ENCODE data around the gene HSPB1.
"Not testable (repeated sequence)": the region's sequence is repeated elsewhere in the genome, so short reads cannot be mapped to it uniquely, and the experiment has no call there.

The HSPB1 gene

DNA sequence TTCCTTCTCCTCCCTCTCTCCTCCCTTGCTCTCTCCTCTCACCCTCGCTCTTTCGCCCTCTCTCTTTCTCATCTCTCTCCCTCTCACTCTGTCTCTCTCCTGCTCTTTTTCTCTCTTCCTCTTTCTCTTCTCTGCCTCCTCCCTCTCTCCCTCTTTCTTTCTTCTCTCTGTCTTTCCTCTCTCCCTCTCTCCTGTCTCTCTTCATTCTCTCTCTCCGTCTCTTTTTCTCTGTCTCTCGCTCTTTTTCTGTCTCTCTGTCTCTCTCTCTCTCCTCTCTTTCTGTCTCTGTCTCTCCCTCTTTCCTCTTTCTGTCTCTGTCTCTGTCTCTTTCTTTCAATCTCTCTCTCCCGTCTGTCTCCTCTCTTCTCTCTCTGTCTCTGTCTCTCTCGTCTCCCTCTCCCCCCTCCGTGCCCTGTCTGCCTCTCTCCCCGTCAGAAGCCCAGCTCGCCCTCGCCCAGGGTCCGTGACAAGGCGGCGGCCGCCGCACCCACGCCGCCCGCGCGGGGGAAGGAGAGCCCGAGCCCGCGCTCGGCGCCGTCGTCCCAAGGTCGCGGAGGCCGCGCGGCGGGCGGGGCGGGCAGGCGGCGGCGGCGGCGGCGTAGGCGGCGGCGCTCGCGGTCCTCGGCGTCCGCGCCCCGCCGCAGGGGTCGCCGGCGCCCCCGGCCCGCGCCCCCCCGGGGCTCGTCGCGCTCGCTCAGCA, 21.3 kb upstream of the HSPB1 start:
- in situ Hi-C loops (cut with MboI; ENCODE audit: low sequenced_read_pairs): no loop called here

DNA sequence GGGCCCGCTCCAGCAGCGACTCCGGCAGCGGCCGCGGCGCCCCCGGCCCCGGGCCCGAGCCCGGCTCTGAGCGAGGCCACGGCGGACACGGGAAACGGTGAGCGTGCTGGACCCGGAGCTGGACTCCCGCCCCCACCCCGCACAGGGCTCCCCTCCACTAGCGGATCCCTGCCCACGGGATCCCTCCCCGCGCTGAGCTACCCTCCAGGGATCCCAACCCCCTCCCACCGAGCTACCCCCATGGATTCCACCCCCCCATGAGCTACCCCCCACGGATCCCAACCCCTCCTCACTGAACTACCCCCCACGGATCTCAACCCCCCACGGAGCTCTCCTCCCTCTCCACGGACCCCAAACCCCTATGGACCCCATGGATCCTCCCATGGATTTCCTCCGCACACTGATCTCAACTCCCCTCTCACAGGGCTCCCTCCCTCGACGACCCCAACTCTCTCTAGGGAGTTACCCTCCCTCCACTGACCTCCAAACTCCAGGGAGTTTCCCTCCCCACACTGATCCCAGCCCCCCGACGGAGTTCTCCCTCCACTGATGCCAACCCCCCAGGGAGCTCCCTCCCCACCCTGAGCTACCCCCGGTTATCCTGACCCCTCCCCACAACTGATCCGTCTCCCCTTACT, 20.6 kb upstream of the HSPB1 start:
- in situ Hi-C loops (cut with MboI; ENCODE audit: low sequenced_read_pairs): no loop called here

DNA sequence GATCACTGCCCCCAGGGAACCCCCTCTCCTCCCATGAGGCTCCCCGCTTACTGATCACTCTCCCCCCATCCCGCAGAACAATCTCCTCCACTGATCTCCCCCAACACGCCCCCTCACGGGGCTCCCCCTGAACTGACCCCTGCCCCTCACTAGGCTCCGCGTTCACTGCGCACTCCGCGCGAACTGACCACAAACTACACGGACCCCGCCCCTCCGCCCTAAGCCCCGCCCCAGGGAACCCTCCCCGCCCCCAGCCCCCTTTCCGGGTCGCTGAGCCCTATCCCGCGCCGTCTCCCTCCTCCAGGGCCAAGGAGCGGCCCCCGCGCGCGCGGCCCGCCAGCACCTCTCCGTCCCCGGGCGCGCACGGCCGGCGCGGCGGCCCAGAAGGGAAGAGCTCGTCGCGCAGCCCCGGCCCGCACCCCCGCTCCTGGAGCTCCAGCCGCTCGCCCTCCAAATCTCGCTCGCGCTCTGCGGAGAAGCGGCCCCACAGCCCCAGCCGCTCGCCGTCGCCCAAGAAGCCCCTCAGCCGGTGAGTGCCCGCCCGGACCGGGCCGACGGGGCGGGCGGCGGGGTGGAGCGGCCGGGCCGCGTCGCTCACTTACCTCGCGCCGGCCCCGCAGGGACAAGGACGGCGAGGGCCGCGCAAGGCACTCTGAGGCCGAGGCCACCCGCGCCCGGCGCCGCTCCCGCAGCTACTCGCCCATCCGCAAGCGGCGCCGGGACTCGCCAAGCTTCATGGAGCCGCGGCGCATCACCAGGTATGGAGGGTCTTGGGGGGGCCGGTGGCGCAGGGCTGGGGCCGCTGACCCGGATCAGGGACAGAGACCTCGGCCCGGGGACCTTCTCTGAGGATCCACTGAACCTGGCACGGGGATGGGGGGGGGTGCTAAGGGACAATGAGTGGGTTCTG, 19.9 kb upstream of the HSPB1 start:
- in situ Hi-C loops (cut with MboI; ENCODE audit: low sequenced_read_pairs): no loop called here

DNA sequence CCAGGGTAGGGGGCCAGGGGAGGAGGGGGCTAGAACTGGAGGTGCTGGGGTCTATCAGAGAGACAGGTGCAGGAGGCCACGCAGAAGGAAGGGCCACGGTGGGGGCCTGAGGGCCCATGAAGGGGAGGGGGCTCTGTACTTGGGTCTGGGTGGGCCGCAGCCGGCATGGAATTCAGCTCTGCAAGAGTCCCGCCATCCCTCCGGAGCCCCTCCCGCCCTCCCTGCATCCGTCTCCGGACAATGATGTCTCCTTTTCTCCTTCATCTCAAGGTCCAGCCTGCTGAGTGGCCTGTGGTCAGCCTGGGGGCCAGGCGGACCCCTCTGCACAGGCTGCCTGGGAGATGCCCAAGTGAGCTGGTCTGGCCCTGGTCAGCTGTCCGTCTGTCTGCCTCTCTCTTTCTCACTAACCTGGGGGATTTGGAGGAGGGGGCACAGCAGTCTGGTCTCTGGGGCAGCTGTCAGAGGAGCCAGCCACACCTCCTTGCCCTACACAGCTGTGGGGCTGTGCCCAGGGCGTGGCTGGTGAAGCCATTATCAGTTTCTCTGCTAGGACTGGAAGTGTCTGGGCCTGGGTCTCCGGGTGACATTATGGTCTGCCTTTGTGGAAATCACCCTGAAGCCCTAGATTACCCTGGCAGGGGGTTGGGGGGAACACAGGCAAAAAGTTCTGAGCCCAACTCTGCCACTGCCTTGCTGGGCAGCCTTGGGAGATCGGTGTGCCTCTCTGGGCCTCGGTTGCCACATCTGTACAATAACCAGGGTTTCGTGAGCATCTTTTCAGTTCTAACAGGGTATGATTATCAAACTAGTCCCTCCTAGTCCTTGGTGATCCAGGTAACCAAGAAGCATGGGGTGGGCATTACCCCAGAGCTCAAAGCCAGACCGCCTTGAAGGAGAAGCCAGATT, 19.0 kb upstream of the HSPB1 start:
- in situ Hi-C loops (cut with MboI; ENCODE audit: low sequenced_read_pairs): no loop called here

DNA sequence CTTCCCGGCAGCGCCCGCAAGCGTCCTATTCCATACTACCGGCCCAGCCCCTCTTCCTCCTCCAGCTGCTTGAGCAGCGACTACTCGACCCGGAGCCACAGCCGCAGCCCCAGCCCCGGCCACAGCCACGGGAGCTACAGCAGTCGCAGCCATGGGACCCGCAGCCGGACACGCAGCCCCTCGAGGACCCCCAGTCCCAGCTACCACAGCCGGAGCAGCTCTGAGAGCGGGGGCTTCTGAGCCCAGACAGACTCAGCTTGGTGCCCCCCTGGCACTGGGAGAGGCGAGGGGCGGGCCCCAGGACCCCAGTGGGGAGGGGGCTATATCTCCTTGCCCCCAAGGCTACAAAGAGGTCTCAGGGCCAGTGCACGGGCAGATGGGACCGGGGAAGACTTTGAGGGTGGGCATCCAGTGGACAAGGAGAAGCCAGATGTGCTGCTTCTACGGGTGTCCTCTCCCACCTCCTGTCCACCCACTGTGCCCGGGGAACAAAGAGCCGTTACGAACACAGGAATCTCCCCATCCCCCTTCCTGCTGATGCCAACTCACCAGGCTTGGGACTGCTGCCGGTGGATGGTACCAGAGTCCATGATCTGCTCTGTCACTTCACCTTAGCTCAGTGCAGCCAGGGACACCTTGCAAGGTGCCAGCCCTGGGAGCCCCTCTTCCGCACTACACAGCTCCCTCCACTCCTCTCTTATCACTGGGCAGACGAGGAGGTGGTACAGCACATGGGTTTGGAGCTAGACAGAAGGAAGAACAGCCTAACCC, 16.7 kb upstream of the HSPB1 start:
- in situ Hi-C loops (cut with MboI; ENCODE audit: low sequenced_read_pairs): no loop called here

DNA sequence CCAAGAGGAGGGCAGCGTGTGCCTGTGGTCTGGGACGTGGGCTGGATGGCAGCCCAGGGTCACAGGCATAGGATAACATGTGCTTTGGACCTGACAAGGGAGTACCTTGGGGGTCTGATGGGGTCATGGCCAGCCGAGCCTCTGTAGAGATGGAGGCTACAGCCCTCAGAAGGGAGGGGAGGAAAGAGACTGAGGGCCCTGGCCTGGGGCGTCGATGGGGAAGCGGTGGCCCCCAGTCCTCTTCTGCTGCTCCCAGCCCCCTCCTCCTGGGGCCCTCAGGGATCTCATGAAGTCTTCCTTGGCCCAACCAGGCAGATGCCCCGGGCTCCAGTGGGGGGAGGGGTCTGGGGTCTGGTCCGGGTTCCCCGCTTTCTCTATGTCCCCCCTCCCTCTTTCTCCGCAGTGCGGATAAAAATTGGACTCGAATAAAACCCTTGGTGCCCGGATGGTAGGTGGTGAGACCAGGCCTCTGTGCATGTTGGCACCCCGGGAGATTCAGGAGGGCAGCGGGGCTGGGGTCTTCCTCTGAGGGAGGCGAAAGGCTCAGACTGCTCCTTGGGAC, 15.6 kb upstream of the HSPB1 start:
- in situ Hi-C loops (cut with MboI; ENCODE audit: low sequenced_read_pairs): no loop called here

DNA sequence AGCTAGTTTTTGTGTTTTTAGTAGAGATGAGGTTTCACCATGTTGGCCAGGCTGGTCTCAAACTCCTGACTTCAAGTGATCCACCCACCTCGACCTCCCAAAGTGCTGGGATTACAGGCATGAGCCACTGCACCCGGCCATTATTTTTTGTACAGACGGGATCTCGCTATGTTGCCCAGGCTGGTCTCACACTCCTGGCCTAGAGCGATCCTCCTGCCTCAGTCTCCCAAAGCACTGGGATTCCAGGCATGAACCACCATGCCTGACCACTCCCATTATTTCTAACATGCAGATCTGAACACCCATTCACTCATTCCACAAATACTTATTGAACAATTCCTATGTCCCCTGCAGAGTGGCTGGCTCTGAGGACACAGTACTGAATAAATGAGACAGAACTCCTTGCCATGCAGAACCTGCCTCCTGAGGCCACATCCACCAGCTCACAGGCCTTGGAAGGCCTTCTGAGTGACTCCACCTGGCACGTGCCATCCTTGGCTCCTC, 11.6 kb upstream of the HSPB1 start:
- in situ Hi-C loops (cut with MboI; ENCODE audit: low sequenced_read_pairs): not testable (repeated sequence)

DNA sequence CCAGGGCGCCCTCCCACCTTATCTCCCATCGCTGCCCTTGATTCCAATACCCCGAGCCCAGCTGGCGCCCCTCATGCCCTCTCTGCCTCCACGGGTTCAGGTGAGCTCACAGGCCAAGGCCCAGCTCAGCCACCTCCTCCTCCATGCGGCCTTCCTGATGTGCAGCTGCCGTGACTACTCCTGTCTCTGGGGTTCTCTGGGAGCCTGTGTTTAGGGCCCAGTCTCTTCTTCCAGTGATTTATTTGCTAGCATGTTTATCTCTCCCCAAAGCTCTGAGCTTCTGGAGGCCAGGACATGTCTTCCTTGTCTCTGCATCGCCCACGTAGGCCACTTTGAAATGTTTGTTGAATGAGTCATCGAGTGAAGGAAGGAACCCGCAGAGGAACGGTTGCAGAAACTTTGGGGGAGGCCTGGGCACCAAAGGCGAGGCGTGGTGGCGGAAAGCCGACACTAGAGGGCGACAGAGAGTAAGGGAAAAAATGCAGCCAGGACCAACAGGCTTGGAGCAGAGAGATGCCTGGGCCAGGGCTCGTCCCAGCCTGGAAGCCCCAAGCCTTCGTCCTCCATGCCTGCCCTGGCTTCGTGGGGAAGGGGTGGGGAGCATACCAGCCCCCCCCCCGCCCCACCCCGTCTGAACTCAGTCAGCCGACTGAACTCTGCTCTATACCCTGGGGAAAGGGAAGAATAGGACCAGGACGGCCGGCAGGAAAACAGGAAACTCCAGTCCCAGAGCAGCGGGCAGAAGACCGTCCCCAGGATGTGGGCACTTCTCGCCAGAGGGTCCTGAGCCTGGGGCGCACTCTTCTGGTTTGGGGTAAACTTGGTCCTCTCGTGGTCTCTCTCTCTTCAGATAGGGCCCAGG, 10.9 kb upstream of the HSPB1 start:
- in situ Hi-C loops (cut with MboI; ENCODE audit: low sequenced_read_pairs): no loop called here

DNA sequence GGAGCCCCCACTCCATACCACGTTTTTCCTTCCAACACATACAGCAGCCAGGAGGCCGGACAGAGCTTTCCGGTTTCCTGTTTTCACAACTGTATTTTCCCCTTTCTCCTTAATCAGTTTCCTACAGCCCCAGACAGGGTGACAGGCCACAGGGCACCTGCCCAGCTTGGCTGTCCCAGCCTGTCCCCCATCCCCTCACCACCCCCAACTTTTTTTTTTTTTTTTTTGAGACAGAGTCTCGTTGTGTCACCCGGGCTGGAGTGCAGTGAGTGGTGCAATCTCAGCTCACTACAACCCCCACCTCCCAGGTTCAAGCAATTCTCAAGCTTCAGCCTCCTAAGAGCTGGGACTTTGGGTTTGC, 10.3 kb upstream of the HSPB1 start:
- in situ Hi-C loops (cut with MboI; ENCODE audit: low sequenced_read_pairs): no loop called here

DNA sequence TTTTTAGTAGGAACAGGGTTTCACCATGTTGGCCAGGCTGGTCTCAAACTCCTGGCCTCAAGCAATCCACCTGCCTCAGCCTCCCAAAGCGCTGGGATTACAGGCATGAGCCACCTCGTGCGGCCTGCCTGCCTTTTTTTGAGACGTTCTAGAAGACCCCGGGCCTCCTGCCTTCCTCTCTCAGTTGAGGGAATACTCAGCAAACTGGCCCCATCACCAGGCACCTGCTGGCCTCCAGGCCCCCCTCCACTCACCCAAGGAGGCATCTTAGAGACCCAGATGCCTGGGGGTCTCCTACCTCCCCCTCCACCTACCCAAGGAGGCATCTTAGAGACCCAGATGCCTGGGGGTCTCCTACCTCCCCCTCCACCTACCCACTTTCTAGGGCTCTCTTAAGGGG, 9.6 kb upstream of the HSPB1 start:
- in situ Hi-C loops (cut with MboI; ENCODE audit: low sequenced_read_pairs): not testable (repeated sequence)

DNA sequence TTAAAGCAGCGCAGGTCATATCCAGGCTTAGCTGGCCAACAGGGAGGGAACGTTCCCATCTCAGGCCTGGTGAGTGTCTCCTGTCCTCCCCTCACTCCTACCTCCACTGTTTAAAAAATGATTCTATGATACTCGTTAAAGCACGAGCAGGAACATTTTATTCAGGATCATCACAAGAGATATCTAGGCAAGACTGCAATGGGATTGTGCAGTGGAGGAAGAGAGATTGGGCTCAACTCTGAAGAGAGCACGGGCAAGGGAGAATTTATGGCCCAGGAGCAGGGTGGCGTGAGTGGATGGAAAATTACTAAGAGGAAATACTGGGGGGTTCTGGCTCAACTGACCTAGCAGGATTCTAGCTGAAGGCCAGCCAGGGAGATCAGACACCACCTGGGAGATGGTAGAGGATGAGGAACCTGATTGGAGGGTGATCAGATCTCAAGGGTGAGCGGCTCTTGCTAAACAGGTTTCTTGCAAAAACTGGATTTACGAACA, 9.0 kb upstream of the HSPB1 start:
- in situ Hi-C loops (cut with MboI; ENCODE audit: low sequenced_read_pairs): no loop called here

DNA sequence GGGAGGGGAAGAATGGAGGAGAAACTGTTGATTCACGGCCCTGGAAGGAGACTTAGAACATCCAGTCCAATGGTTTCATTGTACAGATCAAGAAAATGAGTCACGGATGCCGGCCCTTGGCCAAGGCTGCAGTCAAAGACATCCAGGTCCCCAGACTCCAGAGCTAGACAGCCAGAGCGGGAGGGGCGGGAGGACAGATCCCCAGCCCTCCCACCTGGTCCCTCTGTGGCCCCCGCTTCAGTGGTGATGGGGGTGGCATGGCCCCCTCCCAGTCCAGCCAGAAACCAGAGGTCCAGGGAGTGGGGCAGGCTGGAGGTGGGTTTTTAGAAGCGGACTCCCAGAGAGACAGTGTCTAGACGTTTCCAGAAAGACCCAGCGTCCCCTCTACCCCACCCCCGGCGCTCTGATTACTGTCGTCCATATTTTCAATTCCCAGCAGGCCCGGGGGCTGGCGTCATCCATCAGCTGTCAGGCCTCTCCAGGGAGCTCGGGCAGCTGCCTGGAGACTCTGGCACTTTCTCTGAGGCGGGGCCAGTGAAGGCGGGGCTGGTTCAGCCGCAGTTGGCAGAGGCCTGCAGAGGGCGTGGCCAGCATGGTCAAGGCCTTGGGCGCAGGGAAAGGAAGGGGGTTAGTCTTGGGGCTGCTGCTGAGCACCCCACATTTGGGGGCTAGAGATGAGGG, 8.0 kb upstream of the HSPB1 start:
- in situ Hi-C loops (cut with MboI; ENCODE audit: low sequenced_read_pairs): no loop called here

DNA sequence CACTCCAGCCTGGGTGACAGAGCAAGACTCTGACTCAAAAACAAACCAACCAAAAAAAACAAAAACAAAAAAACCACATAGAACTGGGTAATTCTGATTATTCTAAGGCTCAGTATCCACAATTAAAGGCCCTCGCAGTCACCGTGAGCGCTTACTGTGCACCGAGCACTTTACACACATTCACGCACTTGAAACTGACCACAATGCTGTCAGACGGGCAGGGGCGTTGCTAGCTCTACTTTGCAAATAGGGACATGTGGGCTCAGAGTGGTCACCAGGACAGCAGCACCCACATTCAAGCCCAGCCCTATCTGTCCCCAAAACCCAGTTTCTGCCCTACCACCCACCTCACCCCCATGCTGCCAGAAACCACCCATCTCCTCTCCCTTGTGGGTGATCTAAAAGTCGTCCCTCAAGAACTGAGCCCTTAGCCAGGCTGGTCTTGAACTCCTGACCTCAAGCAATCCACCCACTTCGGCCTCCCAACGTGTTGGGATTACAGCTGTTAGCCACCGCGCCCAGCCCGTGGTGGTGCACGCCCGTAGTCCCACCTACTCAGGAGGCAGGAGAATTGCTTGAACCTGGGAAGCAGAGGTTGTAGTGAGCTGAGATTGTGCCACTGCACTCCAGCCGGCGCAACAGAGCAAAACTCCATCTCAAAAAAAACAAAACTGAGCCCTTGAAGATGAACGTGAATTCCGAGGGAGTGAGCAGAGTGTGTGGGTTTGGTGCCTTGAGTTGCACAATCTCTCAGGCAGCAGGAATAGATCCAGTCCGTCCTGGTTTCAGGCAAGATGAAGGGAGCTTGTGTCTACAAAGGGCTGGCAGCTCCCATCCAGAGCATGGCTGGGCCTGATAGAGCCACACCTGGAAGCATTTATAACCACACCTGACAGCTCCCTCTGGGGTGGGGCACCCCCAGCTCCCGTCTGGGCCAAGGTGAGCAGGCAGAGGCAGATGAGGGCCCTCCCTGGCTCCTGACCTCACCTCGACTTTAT, 5.4 kb upstream of the HSPB1 start:
- in situ Hi-C loops (cut with MboI; ENCODE audit: low sequenced_read_pairs): no loop called here

DNA sequence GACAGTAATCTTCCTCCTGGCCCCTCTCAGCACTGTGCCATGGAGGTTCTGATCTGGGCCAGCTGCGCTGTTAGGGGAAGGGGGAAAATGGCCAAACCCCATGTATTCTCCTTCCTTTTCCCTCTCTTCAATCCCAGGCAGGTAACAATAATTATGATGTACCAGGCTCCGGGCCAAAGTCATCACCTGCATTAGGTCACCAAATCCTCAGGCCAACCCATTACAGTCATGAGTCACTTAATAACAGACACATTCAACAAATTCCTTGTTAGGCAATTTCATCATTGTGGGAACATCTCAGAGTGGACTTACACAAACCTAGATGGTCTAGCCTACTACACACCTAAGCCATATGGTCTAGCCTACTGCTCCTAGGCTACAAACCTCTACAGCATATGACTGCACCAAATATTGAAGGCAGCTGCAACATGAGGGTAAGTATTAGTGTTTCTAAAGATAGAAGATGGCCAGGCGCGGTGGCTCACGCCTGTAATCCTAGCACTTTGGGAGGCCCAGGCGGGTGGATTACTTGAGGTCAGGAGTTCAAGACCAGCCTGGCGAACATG, 2.2 kb upstream of the HSPB1 start:
- in situ Hi-C loops (cut with MboI; ENCODE audit: low sequenced_read_pairs): no loop called here

DNA sequence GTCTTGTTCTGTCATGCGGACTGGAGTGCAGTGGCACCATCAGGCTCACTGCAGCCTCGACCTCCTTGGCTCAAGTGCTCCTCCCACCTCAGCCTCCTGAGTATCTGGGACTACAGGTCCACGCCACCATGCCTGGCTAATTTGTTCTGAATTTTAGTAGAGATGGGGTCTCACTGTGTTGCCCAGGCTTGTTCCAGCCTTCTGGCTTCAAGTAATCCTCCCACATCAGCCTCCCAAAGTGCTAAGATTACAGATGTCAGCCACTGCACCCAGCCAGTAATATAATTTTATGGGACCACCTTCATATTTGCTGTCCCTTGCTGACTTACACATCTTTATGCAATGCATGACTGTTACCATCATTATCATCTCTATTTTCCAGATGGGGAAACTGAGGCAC, 1.5 kb upstream of the HSPB1 start:
- in situ Hi-C loops (cut with MboI; ENCODE audit: low sequenced_read_pairs): no loop called here
